Measurements from ENCODE around the gene SLC51A. TPM values are rescaled to one million over a fixed set of nuclear protein-coding genes. Genes with fewer than 3 reads are reported as not detected.

Gene SLC51A
- total and polyA plus RNA-seq, 2 of the 13 experiments (the other 11 are each of a cell fraction or from before 2014, with no cell fraction given), result 4.3 to 48.8 TPM

DNA sequence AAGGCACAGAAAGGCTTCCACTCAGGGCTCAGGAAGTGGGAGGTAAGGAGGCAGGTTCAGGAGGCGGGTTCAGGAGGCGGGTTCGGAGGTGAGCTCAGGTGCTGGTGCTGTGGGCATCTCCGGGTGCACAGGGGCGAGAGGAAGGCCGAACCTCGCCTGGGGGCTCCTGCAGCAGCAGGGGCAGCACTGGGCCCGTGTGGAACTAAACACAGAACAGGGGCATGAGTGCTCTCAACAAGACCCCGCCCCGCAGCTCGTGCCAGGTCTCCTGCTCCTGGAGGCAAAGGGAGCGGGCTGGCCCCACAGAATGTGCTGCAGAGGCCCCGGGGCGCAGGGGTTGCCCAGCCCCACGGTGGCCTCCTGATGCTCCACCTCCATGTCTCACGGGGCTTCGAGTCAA lies 18.8 kb upstream of the SLC51A start:
- in situ Hi-C loops (cut with HindIII; ENCODE audit: extremely low pct_ligation_motif_present, low pct_unique_long_range_greater_than_20kb) (loop anchor here (5.0 kb wide), 1 partner anchor 120 kb away; no protein-coding TSS in a partner anchor), intact Hi-C loops (cut with micrococcal nuclease; ENCODE audit: unreplicated experiment) (no loop called here)
- Histone ChIP-seq H3K79me2 (ENCODE audit: insufficient read depth, low read length) (no peaks in the 10 kb centered on the region), H3K4me1 (ENCODE audit: insufficient read depth, low read length) (peaks cover 50% of the 10 kb centered on the region), H3K9me3 (ENCODE audit: low read length) (no peaks in the 10 kb centered on the region), H3K4me3 (replicated peaks in 1 of 3; ENCODE audit: insufficient read depth in 1 of 3, low read depth in 2 of 3, low read length in 3 of 3) (no peak overlapping the region; a peak in 1 of 6 replicates), H3K4me2 (ENCODE audit: low read depth, low read length) (peak overlapping the region; percentile 46; the same call in 1 of the 2 replicates), H4K20me1 (ENCODE audit: insufficient read depth, low read length) (no peaks in the 10 kb centered on the region), H3K9ac (ENCODE audit: insufficient read depth, low read depth, low read length) (no peak overlapping the region), H3K27ac (ENCODE audit: extremely low read length, insufficient read depth, low read length) (no peak overlapping the region), H2AFZ (ENCODE audit: low read length) (no peak overlapping the region), H3K36me3 (replicated peaks in 1 of 2; ENCODE audit: control insufficient read depth in 1 of 2, insufficient read depth in 2 of 2, low read length in 2 of 2) (no peaks in the 10 kb centered on the region), H3K27me3 (ENCODE audit: control insufficient read depth in 1 of 2, insufficient read depth in 2 of 2, low read length in 2 of 2) (peaks cover 3 to 49% of the 10 kb centered on the region in 2 experiments; a peak in 4 of 5 replicates)
- TF ChIP-seq KLF9 (CRISPR knock-in tag; IDR thresholded peaks at IDR 0.05; ENCODE audit: low read depth) (no peak), ZFX (CRISPR knock-in tag; IDR thresholded peaks at IDR 0.05; ENCODE audit: low read depth) (0 out of 2 replicates have a peak, but pooled peaks have one; percentile 6)
- POLR2A ChIA-PET, result no interaction called here
- DNase-seq (ENCODE audit: low spot score), result no peak
- CTCF ChIA-PET (ENCODE audit: low intra/inter-chr PET ratio, low total read pairs), result interaction anchor here (1.5 kb wide), 1 partner anchor 125 kb away, joined by 32 read pairs; no protein-coding TSS in a partner anchor
- WGBS (ENCODE audit: low lambda C conversion rate), result 57% methylated on average over 9 of the region's 17 CpGs
- no TSS peak for BruUV-seq (replicated peaks)
- no peak for ATAC-seq
- no peak for FAIRE-seq

DNA sequence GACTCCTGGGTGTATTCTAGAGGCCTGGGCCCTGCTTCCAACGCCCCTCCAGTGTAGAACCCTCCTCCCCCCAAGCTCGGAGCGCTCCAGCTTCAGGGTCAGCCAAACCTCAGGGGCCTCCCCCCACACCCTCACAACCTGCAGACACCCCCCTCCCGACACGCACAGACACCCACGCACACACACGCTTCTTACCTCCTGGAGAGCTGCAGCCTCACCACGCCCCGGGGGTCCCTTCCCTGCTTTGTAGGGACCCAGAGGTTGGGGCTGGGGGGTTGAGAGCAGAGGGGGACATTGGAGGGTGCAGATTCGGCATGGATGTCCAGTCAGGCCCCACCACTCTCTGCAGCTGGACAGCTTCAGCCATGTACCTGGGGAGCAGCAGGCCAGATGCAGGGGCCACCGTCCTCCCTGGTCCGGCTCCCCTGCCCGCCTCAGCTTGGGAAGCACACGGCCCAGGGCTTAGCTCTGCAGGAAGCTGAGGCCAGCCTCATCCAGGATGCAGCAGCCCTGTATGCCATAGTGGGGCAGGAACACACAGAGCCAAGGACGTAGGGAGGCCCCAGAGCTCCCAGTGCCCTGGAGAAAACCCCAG lies 18.2 kb upstream of the SLC51A start:
- H3K9me3 ChIP-seq (ENCODE audit: low read length), result no peaks in the 10 kb centered on the region
- TF ChIP-seq ARID2 (CRISPR knock-in tag; IDR thresholded peaks at IDR 0.05; ENCODE audit: borderline replicate concordance), result no peak
- TF ChIP-seq, protein P1, sequence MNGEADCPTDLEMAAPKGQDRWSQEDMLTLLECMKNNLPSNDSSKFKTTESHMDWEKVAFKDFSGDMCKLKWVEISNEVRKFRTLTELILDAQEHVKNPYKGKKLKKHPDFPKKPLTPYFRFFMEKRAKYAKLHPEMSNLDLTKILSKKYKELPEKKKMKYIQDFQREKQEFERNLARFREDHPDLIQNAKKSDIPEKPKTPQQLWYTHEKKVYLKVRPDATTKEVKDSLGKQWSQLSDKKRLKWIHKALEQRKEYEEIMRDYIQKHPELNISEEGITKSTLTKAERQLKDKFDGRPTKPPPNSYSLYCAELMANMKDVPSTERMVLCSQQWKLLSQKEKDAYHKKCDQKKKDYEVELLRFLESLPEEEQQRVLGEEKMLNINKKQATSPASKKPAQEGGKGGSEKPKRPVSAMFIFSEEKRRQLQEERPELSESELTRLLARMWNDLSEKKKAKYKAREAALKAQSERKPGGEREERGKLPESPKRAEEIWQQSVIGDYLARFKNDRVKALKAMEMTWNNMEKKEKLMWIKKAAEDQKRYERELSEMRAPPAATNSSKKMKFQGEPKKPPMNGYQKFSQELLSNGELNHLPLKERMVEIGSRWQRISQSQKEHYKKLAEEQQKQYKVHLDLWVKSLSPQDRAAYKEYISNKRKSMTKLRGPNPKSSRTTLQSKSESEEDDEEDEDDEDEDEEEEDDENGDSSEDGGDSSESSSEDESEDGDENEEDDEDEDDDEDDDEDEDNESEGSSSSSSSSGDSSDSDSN (CRISPR knock-in tag; IDR thresholded peaks at IDR 0.05), result 0 out of 2 replicates have a peak, but pooled peaks have one; percentile 23
- 0 out of 2 replicates have a peak, but pooled peaks have one; percentile 11 for TF ChIP-seq SALL1 (CRISPR knock-in tag; IDR thresholded peaks at IDR 0.05)
- TF ChIP-seq, protein P2, sequence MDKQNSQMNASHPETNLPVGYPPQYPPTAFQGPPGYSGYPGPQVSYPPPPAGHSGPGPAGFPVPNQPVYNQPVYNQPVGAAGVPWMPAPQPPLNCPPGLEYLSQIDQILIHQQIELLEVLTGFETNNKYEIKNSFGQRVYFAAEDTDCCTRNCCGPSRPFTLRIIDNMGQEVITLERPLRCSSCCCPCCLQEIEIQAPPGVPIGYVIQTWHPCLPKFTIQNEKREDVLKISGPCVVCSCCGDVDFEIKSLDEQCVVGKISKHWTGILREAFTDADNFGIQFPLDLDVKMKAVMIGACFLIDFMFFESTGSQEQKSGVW (CRISPR knock-in tag; IDR thresholded peaks at IDR 0.05; ENCODE audit: borderline replicate concordance), result no peak
- TF ChIP-seq, protein P3, sequence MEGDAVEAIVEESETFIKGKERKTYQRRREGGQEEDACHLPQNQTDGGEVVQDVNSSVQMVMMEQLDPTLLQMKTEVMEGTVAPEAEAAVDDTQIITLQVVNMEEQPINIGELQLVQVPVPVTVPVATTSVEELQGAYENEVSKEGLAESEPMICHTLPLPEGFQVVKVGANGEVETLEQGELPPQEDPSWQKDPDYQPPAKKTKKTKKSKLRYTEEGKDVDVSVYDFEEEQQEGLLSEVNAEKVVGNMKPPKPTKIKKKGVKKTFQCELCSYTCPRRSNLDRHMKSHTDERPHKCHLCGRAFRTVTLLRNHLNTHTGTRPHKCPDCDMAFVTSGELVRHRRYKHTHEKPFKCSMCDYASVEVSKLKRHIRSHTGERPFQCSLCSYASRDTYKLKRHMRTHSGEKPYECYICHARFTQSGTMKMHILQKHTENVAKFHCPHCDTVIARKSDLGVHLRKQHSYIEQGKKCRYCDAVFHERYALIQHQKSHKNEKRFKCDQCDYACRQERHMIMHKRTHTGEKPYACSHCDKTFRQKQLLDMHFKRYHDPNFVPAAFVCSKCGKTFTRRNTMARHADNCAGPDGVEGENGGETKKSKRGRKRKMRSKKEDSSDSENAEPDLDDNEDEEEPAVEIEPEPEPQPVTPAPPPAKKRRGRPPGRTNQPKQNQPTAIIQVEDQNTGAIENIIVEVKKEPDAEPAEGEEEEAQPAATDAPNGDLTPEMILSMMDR (CRISPR knock-in tag; IDR thresholded peaks at IDR 0.05), result peak; percentile 19; the same call in 1 of the 2 replicates
- TF ChIP-seq ZNF607 (CRISPR knock-in tag; IDR thresholded peaks at IDR 0.05; ENCODE audit: borderline replicate concordance), result 0 out of 2 replicates have a peak, but pooled peaks have one; percentile 5
- 0 out of 2 replicates have a peak, but pooled peaks have one; percentile 11 for TF ChIP-seq ZNF501 (CRISPR knock-in tag; IDR thresholded peaks at IDR 0.05)
- TF ChIP-seq IKZF1 (IDR thresholded peaks at IDR 0.05), result no peak
- no peak for TF ChIP-seq NKX3-1 (CRISPR knock-in tag; IDR thresholded peaks at IDR 0.05)
- 0 out of 2 replicates have a peak, but pooled peaks have one; percentile 48 for TF ChIP-seq ZNF83 (CRISPR knock-in tag; IDR thresholded peaks at IDR 0.05; ENCODE audit: borderline replicate concordance)
- peaks cover 3 to 42% of the 10 kb centered on the region in 2 experiments; a peak in 4 of 5 replicates for H3K27me3 ChIP-seq (ENCODE audit: control insufficient read depth in 1 of 2, insufficient read depth in 2 of 2, low read length in 2 of 2)
- DNase-seq (ENCODE audit: low spot score), result no peak
- WGBS (ENCODE audit: low lambda C conversion rate), result 49% methylated on average over 10 of the region's 15 CpGs
- H3K27ac ChIP-seq (ENCODE audit: extremely low read length, insufficient read depth, low read length), result no peak overlapping the region
- peaks cover 50% of the 10 kb centered on the region for H3K4me1 ChIP-seq (ENCODE audit: insufficient read depth, low read length)
- CTCF ChIA-PET (ENCODE audit: low intra/inter-chr PET ratio, low total read pairs), result no interaction called here
- no TSS peak for BruUV-seq (replicated peaks)
- intact Hi-C loops (cut with micrococcal nuclease; ENCODE audit: unreplicated experiment), result no loop called here
- no peak overlapping the region for H2AFZ ChIP-seq (ENCODE audit: low read length)
- H3K9ac ChIP-seq (ENCODE audit: insufficient read depth, low read depth, low read length), result no peak overlapping the region
- no peaks in the 10 kb centered on the region for H4K20me1 ChIP-seq (ENCODE audit: insufficient read depth, low read length)
- in situ Hi-C loops (cut with HindIII; ENCODE audit: extremely low pct_ligation_motif_present, low pct_unique_long_range_greater_than_20kb), result loop anchor here (5.0 kb wide), 1 partner anchor 121 kb away; no protein-coding TSS in a partner anchor
- no peaks in the 10 kb centered on the region for H3K36me3 ChIP-seq (replicated peaks in 1 of 2; ENCODE audit: control insufficient read depth in 1 of 2, insufficient read depth in 2 of 2, low read length in 2 of 2)
- FAIRE-seq, result no peak
- H3K4me3 ChIP-seq (replicated peaks in 1 of 3; ENCODE audit: insufficient read depth in 1 of 3, low read depth in 2 of 3, low read length in 3 of 3), result peak overlapping the region in 1 of 3 experiments; percentile 19; a peak in 1 of 6 replicates
- peak overlapping the region; percentile 46; the same call in 1 of the 2 replicates for H3K4me2 ChIP-seq (ENCODE audit: low read depth, low read length)
- POLR2A ChIA-PET, result no interaction called here
- no peaks in the 10 kb centered on the region for H3K79me2 ChIP-seq (ENCODE audit: insufficient read depth, low read length)
- peak; percentile 47 for ATAC-seq
